Astrocyte (in vitro differentiated cells and primary cell): ENCODE measurements around the gene DSTN. TPM values are rescaled to one million over a fixed set of nuclear protein-coding genes. Genes with fewer than 3 reads are reported as not detected.

Source experiments
- DNase-seq: peaks from one replicate; pipeline ENCODE4 v3.0.0-alpha.2; 2010; ENCODE audit warnings: low read depth
- FAIRE-seq: peaks from 2 replicates; lab custom pipeline; 2011; peaks lifted over from hg19 to GRCh38; lab: Jason Lieb, UNC
- H2AFZ ChIP-seq: 2 replicates; pipeline ENCODE4 v1.6.0; 2012; ENCODE audit warnings: low read depth, low read length, inconsistent platforms
- H3K27ac ChIP-seq: 2 replicates; pipeline ENCODE4 v1.5.1; 2011; ENCODE audit warnings: low read depth, low read length, inconsistent platforms
- H3K27me3 ChIP-seq: 2 replicates; pipeline ENCODE4 v1.6.0; 2011; ENCODE audit warnings: low read length, inconsistent platforms; ENCODE audit not compliant: insufficient read depth
- H3K36me3 ChIP-seq: 2 replicates; pipeline ENCODE4 v1.5.1; 2011; ENCODE audit warnings: low read length, inconsistent platforms; ENCODE audit not compliant: insufficient read depth
- H3K4me1 ChIP-seq: 2 replicates; pipeline ENCODE4 v1.5.1; 2011; ENCODE audit warnings: low read length, inconsistent platforms; ENCODE audit not compliant: insufficient read depth
- H3K4me2 ChIP-seq: 2 replicates; pipeline ENCODE4 v1.6.0; 2012; ENCODE audit warnings: low read length, inconsistent platforms
- H3K4me3 ChIP-seq: 2 replicates; pipeline ENCODE4 v1.5.1; 2011; ENCODE audit warnings: low read depth, mild to moderate bottlenecking, low read length, inconsistent platforms; ENCODE audit not compliant: insufficient read depth
- H3K79me2 ChIP-seq: 2 replicates; pipeline ENCODE4 v1.6.0; 2012; ENCODE audit warnings: mild to moderate bottlenecking, low read length, inconsistent platforms; ENCODE audit not compliant: insufficient read depth
- H3K9ac ChIP-seq: 2 replicates; pipeline ENCODE4 v1.6.0; 2012; ENCODE audit warnings: mild to moderate bottlenecking, low read length, inconsistent platforms
- H3K9me3 ChIP-seq: 2 replicates; pipeline ENCODE4 v1.5.1; 2012; ENCODE audit warnings: low read depth, mild to moderate bottlenecking, low read length, inconsistent platforms; ENCODE audit not compliant: insufficient read depth
- H4K20me1 ChIP-seq: 2 replicates; pipeline ENCODE4 v1.6.0; 2012; ENCODE audit warnings: low read length, inconsistent platforms; ENCODE audit not compliant: insufficient read depth
- H3K27ac Mint-ChIP-seq: one replicate; pipeline ENCODE4 v1.8.0; 2021; ENCODE audit warnings: mild to moderate bottlenecking, mixed read lengths; ENCODE audit not compliant: unreplicated experiment
- H3K27me3 Mint-ChIP-seq: one replicate; pipeline ENCODE4 v1.8.0; 2021; ENCODE audit warnings: low read depth, mixed read lengths; ENCODE audit not compliant: unreplicated experiment
- H3K36me3 Mint-ChIP-seq: one replicate; pipeline ENCODE4 v1.8.0; 2021; ENCODE audit warnings: low read depth, mixed read lengths; ENCODE audit not compliant: unreplicated experiment
- H3K4me1 Mint-ChIP-seq: one replicate; pipeline ENCODE4 v1.8.0; 2021; ENCODE audit warnings: low read depth, mixed read lengths; ENCODE audit not compliant: unreplicated experiment
- H3K4me3 Mint-ChIP-seq: one replicate; pipeline ENCODE4 v1.8.0; 2021; ENCODE audit warnings: mild to moderate bottlenecking, moderate library complexity, mixed read lengths; ENCODE audit not compliant: unreplicated experiment
- H3K9me3 Mint-ChIP-seq: one replicate; pipeline ENCODE4 v1.8.0; 2021; ENCODE audit warnings: mild to moderate bottlenecking, mixed read lengths; ENCODE audit not compliant: unreplicated experiment
- CTCF ChIP-seq: IDR thresholded peaks from 2 replicates; pipeline ENCODE4 v1.5.1; 2011; ENCODE audit warnings: low read depth, mild to moderate bottlenecking, inconsistent platforms, low read length, moderate library complexity; ENCODE audit not compliant: insufficient read depth
- EZH2 ChIP-seq: IDR thresholded peaks from 2 replicates; pipeline ENCODE4 v1.6.1; 2012; ENCODE audit warnings: mild to moderate bottlenecking, low read length, inconsistent platforms; ENCODE audit not compliant: insufficient read depth
- total RNA-seq: library from RNA; stranded (reverse); gene quantifications from 2 replicates; pipeline ENCODE4 v1.2.1, GENCODE V29; 2021

Gene DSTN
- total RNA-seq, 1 donor from 2014 or later: 552 TPM

- Histone ChIP-seq H3K27me3 (no peaks in the 10 kb centered on the region), H3K4me3 (peak within 1 kb of the TSS; percentile 65), H3K79me2 (no peaks in the 10 kb centered on the region), H3K9me3 (no peaks in the 10 kb centered on the region), H3K9ac (peak within 1 kb of the TSS; percentile 85), H3K4me2 (peak within 1 kb of the TSS; percentile 95), H4K20me1 (no peaks in the 10 kb centered on the region), H3K4me1 (peaks cover 13% of the 10 kb centered on the region), H3K36me3 (no peaks in the 10 kb centered on the region), H3K27ac (peak within 1 kb of the TSS; percentile 51), H2AFZ (peak within 1 kb of the TSS; percentile 95)
- H3K4me3 Mint-ChIP-seq: peak within 1 kb of the TSS; percentile 94
- no peak for FAIRE-seq
- peak within 1 kb of the TSS; percentile 92 for H3K27ac Mint-ChIP-seq
- peaks cover 8% of the 10 kb centered on the region for H3K4me1 Mint-ChIP-seq
- peak; percentile 47 for DNase-seq
- no peaks in the 10 kb centered on the region for H3K9me3 Mint-ChIP-seq
- no peak for TF ChIP-seq CTCF
- TF ChIP-seq EZH2: no peak
- H3K36me3 Mint-ChIP-seq: no peaks in the 10 kb centered on the region
- no peaks in the 10 kb centered on the region for H3K27me3 Mint-ChIP-seq
These were observed 38.9 kb upstream of the DSTN start, which contains the start of gene BFSP1 for GRCh38 chr20:17530716-17531664. Gene BFSP1 (minus strand): TSS chr20:17531379. CDS start chr20:17531329, 50 bp downstream.

GRCh38 chr20:17531665-17532025, 38.2 kb upstream of the DSTN start:
- no peaks in the 10 kb centered on the region for H4K20me1 ChIP-seq
- H3K9ac ChIP-seq: peak overlapping the region; percentile 85
- H3K4me3 ChIP-seq: peak overlapping the region; percentile 65
- Mint-ChIP-seq H3K4me3 (peak overlapping the region; percentile 94), H3K9me3 (no peaks in the 10 kb centered on the region), H3K27ac (peak overlapping the region; percentile 92), H3K36me3 (no peaks in the 10 kb centered on the region), H3K27me3 (no peaks in the 10 kb centered on the region), H3K4me1 (peaks cover 8% of the 10 kb centered on the region)
- H2AFZ ChIP-seq: peak overlapping the region; percentile 95
- H3K4me2 ChIP-seq: peak overlapping the region; percentile 95
- no peaks in the 10 kb centered on the region for H3K79me2 ChIP-seq
- FAIRE-seq (no peak), DNase-seq (no peak)
- TF ChIP-seq EZH2 (no peak), CTCF (no peak)
- no peaks in the 10 kb centered on the region for H3K9me3 ChIP-seq
- no peaks in the 10 kb centered on the region for H3K27me3 ChIP-seq
- peak overlapping the region; percentile 51 for H3K27ac ChIP-seq
- H3K4me1 ChIP-seq: peaks cover 13% of the 10 kb centered on the region
- no peaks in the 10 kb centered on the region for H3K36me3 ChIP-seq
